H1 (cell line): ENCODE data around the gene EXT2. TPM values are rescaled to one million over a fixed set of nuclear protein-coding genes. Genes with fewer than 3 reads are reported as not detected.

Experiments
- CTCF ChIA-PET: fragments of 300-600 bp; sonication (Branson Sonifier 250); formaldehyde crosslinking; loops from one replicate; lab custom pipeline; 2021; ENCODE audit not compliant: partially characterized antibody; lab: Charles Lee
- POLR2A ChIA-PET: fragments of 300-600 bp; sonication (Branson Sonifier 250); formaldehyde crosslinking; loops from one replicate; lab custom pipeline; 2021; ENCODE audit warnings: inconsistent platforms; ENCODE audit not compliant: partially characterized antibody; lab: Charles Lee
- DNase-seq, 2 experiments: peaks; one replicate each; pipeline versions ENCODE4 v3.0.0 to v3.0.0-alpha.2; 2010 to 2022; ENCODE audit warnings: low spot score in 2 of 2, low read depth in 1 of 2, mixed read lengths in 1 of 2
- FAIRE-seq: peaks from 2 replicates; lab custom pipeline; 2011; peaks lifted over from hg19 to GRCh38; lab: Jason Lieb, UNC
- H2AFZ ChIP-seq: 2 replicates; pipeline ENCODE4 v1.8.1; 2012; ENCODE audit warnings: low read length, inconsistent platforms
- H2AK5ac ChIP-seq: 2 replicates; pipeline ENCODE4 v1.6.1; 2013; ENCODE audit warnings: low read depth, low read length
- H2BK120ac ChIP-seq: replicated peaks from 2 replicates; pipeline ENCODE3; 2013; ENCODE audit warnings: low read depth, low read length, inconsistent platforms
- H2BK12ac ChIP-seq: 2 replicates; pipeline ENCODE4 v1.6.1; 2013; ENCODE audit warnings: low read depth, low read length
- H2BK15ac ChIP-seq: 2 replicates; pipeline ENCODE4 v1.6.1; 2013; ENCODE audit warnings: low read length
- H2BK20ac ChIP-seq: 2 replicates; pipeline ENCODE4 v1.6.1; 2013; ENCODE audit warnings: low read length
- H2BK5ac ChIP-seq: 2 replicates; pipeline ENCODE4 v1.6.1; 2013; ENCODE audit warnings: low read depth, low read length
- H3K14ac ChIP-seq: 2 replicates; pipeline ENCODE4 v1.6.1; 2013; ENCODE audit warnings: inconsistent platforms; ENCODE audit not compliant: insufficient read length
- H3K18ac ChIP-seq: 2 replicates; pipeline ENCODE4 v1.6.1; 2013; ENCODE audit warnings: low read length; ENCODE audit errors: extremely low read depth
- H3K23ac ChIP-seq: 2 replicates; pipeline ENCODE4 v1.6.1; 2013; ENCODE audit warnings: inconsistent platforms; ENCODE audit not compliant: insufficient read length
- H3K23me2 ChIP-seq: 2 replicates; pipeline ENCODE4 v1.6.1; 2013; ENCODE audit warnings: low read depth, low read length
- H3K27ac ChIP-seq: 2 replicates; pipeline ENCODE4 v1.6.1; 2011; ENCODE audit warnings: low read depth, low read length, inconsistent platforms
- H3K27me3 ChIP-seq, 4 experiments: replicated peaks in 1 of 4; 1 replicate in 1 of 4; 2 replicates in 3 of 4; pipeline versions ENCODE4 v1.6.1 to v1.8.1; 2011 to 2013; ENCODE audit warnings: low read length in 3 of 4, mild to moderate bottlenecking in 3 of 4, inconsistent platforms in 2 of 4, mixed read lengths in 2 of 4, moderate library complexity in 1 of 4; ENCODE audit not compliant: control insufficient read depth in 3 of 4, insufficient read depth in 3 of 4; ENCODE audit errors: extremely low read depth in 1 of 4
- H3K36me3 ChIP-seq, 4 experiments: 2 replicates each; pipeline versions ENCODE4 v1.6.1 to v1.8.1; 2011 to 2013; ENCODE audit warnings: mild to moderate bottlenecking in 4 of 4, low read length in 3 of 4, moderate library complexity in 2 of 4, control low read depth in 1 of 4, inconsistent platforms in 1 of 4; ENCODE audit not compliant: insufficient read depth in 4 of 4, control insufficient read depth in 2 of 4
- H3K4ac ChIP-seq: replicated peaks from 2 replicates; pipeline ENCODE3; 2013; ENCODE audit warnings: low read length, low read depth, mixed read lengths, inconsistent platforms; ENCODE audit not compliant: insufficient read length
- H3K4me1 ChIP-seq, 4 experiments: replicated peaks in 1 of 4; 1 replicate in 1 of 4; 2 replicates in 3 of 4; pipeline versions ENCODE4 v1.6.1 to v1.8.1; 2011 to 2013; ENCODE audit warnings: low read length in 3 of 4, inconsistent platforms in 2 of 4, mixed read lengths in 1 of 4; ENCODE audit not compliant: insufficient read depth in 4 of 4, control insufficient read depth in 3 of 4
- H3K4me2 ChIP-seq, 2 experiments: 2 replicates each; pipeline versions ENCODE4 v1.6.1 to v1.8.1; 2011 to 2013; ENCODE audit warnings: low read depth in 2 of 2, low read length in 2 of 2, control low read depth in 1 of 2, inconsistent platforms in 1 of 2, mild to moderate bottlenecking in 1 of 2; ENCODE audit not compliant: insufficient read depth in 1 of 2
- H3K4me3 ChIP-seq, 4 experiments: fragments of 200-600, 300-600 bp in 1 of 4; sonication (generic), shearing (Covaris generic), sonication (Bioruptor Twin) in 1 of 4; 2 replicates each; pipeline versions ENCODE4 v1.5.1 to v1.8.1; 2011 to 2016; ENCODE audit warnings: low read length in 4 of 4, low read depth in 3 of 4, control low read depth in 2 of 4, inconsistent platforms in 2 of 4, mild to moderate bottlenecking in 2 of 4, mixed read lengths in 1 of 4, moderate library complexity in 1 of 4; ENCODE audit not compliant: insufficient read depth in 2 of 4; ENCODE audit errors: extremely low read depth in 1 of 4
- H3K56ac ChIP-seq: replicated peaks from 2 replicates; pipeline ENCODE3; 2013; ENCODE audit warnings: low read depth, mild to moderate bottlenecking, mixed read lengths, low read length, inconsistent platforms; ENCODE audit not compliant: insufficient read length
- H3K79me1 ChIP-seq: 2 replicates; pipeline ENCODE4 v1.6.1; 2013; ENCODE audit warnings: low read depth, low read length, control low read depth
- H3K79me2 ChIP-seq, 2 experiments: 2 replicates each; pipeline versions ENCODE4 v1.6.1 to v1.8.1; 2012 to 2013; ENCODE audit warnings: low read length in 2 of 2, mild to moderate bottlenecking in 2 of 2, inconsistent platforms in 1 of 2; ENCODE audit not compliant: insufficient read depth in 2 of 2, control insufficient read depth in 1 of 2
- H3K9ac ChIP-seq, 4 experiments: replicated peaks in 1 of 4; 1 replicate in 1 of 4; 2 replicates in 3 of 4; pipeline versions ENCODE4 v1.6.1 to v1.8.1; 2011 to 2013; ENCODE audit warnings: low read depth in 3 of 4, low read length in 3 of 4, control low read depth in 2 of 4, mild to moderate bottlenecking in 2 of 4, moderate library complexity in 2 of 4, inconsistent platforms in 1 of 4; ENCODE audit errors: extremely low read depth in 1 of 4
- H3K9me3 ChIP-seq, 2 experiments: 2 replicates each; pipeline versions ENCODE4 v1.6.1 to v1.8.1; 2012 to 2013; ENCODE audit warnings: mild to moderate bottlenecking in 2 of 2, moderate library complexity in 2 of 2, control low read depth in 1 of 2, inconsistent platforms in 1 of 2, low read depth in 1 of 2, low read length in 1 of 2, mixed read lengths in 1 of 2; ENCODE audit not compliant: insufficient read depth in 2 of 2
- H4K20me1 ChIP-seq, 2 experiments: replicated peaks in 1 of 2; 2 replicates each; pipeline versions ENCODE3 to v1.8.1; 2011 to 2013; ENCODE audit warnings: inconsistent platforms in 2 of 2, low read length in 2 of 2, mild to moderate bottlenecking in 1 of 2; ENCODE audit not compliant: insufficient read depth in 2 of 2, control insufficient read depth in 1 of 2
- H4K5ac ChIP-seq: 2 replicates; pipeline ENCODE4 v1.6.1; 2013; ENCODE audit warnings: low read length, low read depth, mixed read lengths, inconsistent platforms; ENCODE audit not compliant: insufficient read length
- H4K8ac ChIP-seq: 2 replicates; pipeline ENCODE4 v1.8.0; 2013; ENCODE audit warnings: mild to moderate bottlenecking, moderate library complexity, low read length, inconsistent platforms; ENCODE audit not compliant: insufficient read depth; ENCODE audit errors: extremely low read depth
- H4K91ac ChIP-seq: replicated peaks from 2 replicates; pipeline ENCODE3; 2013; ENCODE audit warnings: low read length, mixed read lengths, inconsistent platforms; ENCODE audit not compliant: insufficient read length
- CBX8 ChIP-seq: fragments of 300-800, 300-1000 bp; sonication (generic); IDR thresholded peaks from 2 replicates; pipeline ENCODE4 v1.7.1; 2016; ENCODE audit warnings: low read depth, low read length, borderline replicate concordance
- EZH2 ChIP-seq: fragments of 200-600 bp; sonication (generic); IDR thresholded peaks from 2 replicates; pipeline ENCODE4 v1.7.1; 2012; ENCODE audit warnings: low read depth, mild to moderate bottlenecking, moderate library complexity, low read length, inconsistent platforms; ENCODE audit not compliant: severe bottlenecking
- GABPA ChIP-seq: IDR thresholded peaks from 2 replicates; pipeline ENCODE4 v1.6.1; 2011; ENCODE audit warnings: mild to moderate bottlenecking, low read length, moderate library complexity, borderline replicate concordance; ENCODE audit not compliant: insufficient read depth
- GTF2F1 ChIP-seq: IDR thresholded peaks from 2 replicates; pipeline ENCODE4 v1.6.1; 2012; ENCODE audit warnings: low read depth, low read length, improper control_type of control experiment, borderline replicate concordance
- KDM5A ChIP-seq: fragments of 200-600 bp; IDR thresholded peaks from 2 replicates; pipeline ENCODE4 v1.7.1; 2012; ENCODE audit warnings: mild to moderate bottlenecking, low read length, inconsistent platforms, mixed read lengths
- POLR2A ChIP-seq, 2 experiments: IDR thresholded peaks; 1 replicate in 1 of 2; 2 replicates in 1 of 2; pipeline ENCODE4 v1.6.1; 2011; ENCODE audit warnings: low read depth in 2 of 2, low read length in 2 of 2, mild to moderate bottlenecking in 2 of 2; ENCODE audit errors: control extremely low read depth in 1 of 2
- RBBP5 ChIP-seq: IDR thresholded peaks from 2 replicates; pipeline ENCODE4 v1.7.1; 2012; ENCODE audit warnings: low read depth, mild to moderate bottlenecking, inconsistent platforms, low read length, moderate library complexity, borderline replicate concordance
- RXRA ChIP-seq: IDR thresholded peaks from 2 replicates; pipeline ENCODE4 v1.6.1; 2011; ENCODE audit warnings: low read depth, mild to moderate bottlenecking, low read length, moderate library complexity; ENCODE audit not compliant: insufficient read depth
- SUZ12 ChIP-seq: fragments of 200-600 bp; sonication (generic); IDR thresholded peaks from 2 replicates; pipeline ENCODE4 v1.6.1; 2012; ENCODE audit warnings: mild to moderate bottlenecking, inconsistent platforms, low read length, moderate library complexity, mixed read lengths
- ZNF274 ChIP-seq: IDR thresholded peaks from 2 replicates; pipeline ENCODE4 v1.7.0; 2012; ENCODE audit warnings: low read length, borderline replicate concordance; ENCODE audit errors: extremely low read depth
- whole genome bisulfite sequencing, 2 experiments: shearing (Covaris generic) in 1 of 2; methylation state at CpG; one replicate each; pipeline versions ENCODE4 v1.1.6 to v1.1.7; 2013 to 2015; ENCODE audit warnings: low lambda C conversion rate in 2 of 2, mixed read lengths in 2 of 2, inconsistent platforms in 1 of 2, low coverage in 1 of 2, missing lambda C conversion rate in 1 of 2; ENCODE audit not compliant: insufficient replicate concordance in 2 of 2, insufficient coverage in 1 of 2, insufficient read length in 1 of 2; ENCODE audit errors: extremely low coverage in 1 of 2, missing lambda C conversion rate in 1 of 2; 5-methylcytosine and 5-hydroxymethylcytosine counted together
- polyA plus RNA-seq, 7 experiments: library from polyadenylated mRNA; depleted of rRNA in 3 of 7; stranded (reverse) in 5 of 7; unstranded in 2 of 7; fragments of >200 nt in 5 of 7; fragments of 200-250 nt in 2 of 7; gene quantifications; 1 replicate in 5 of 7; 2 replicates in 1 of 7; 4 replicates in 1 of 7; pipeline versions ENCODE4 v1.2.1 to v1.2.3, GENCODE V29; 2011 to 2013; ENCODE audit warnings: missing spikeins in 2 of 7, mixed read lengths in 2 of 7
- total RNA-seq: library from RNA; stranded (reverse); fragmentation: NEBNext Ultra II Directional; extraction: Animal tissue kit (Norgen Biotek cat#: 25700); gene quantifications from 2 replicates; pipeline ENCODE4 v1.2.1, GENCODE V29; 2021
- TF ChIP-seq, protein P1 (sequence below): IDR thresholded peaks from 2 replicates; pipeline ENCODE4 v1.6.1; 2012; ENCODE audit warnings: inconsistent platforms
- TF ChIP-seq, protein P2 (sequence below): IDR thresholded peaks from 2 replicates; pipeline ENCODE4 v1.6.1; 2012; ENCODE audit warnings: low read length, inconsistent platforms

EXT2 gene
- total and polyA plus RNA-seq, 2 of the 8 experiments (the other 6 are each of a cell fraction or from before 2014, with no cell fraction given) = 29.8 to 42.8 TPM

DNA sequence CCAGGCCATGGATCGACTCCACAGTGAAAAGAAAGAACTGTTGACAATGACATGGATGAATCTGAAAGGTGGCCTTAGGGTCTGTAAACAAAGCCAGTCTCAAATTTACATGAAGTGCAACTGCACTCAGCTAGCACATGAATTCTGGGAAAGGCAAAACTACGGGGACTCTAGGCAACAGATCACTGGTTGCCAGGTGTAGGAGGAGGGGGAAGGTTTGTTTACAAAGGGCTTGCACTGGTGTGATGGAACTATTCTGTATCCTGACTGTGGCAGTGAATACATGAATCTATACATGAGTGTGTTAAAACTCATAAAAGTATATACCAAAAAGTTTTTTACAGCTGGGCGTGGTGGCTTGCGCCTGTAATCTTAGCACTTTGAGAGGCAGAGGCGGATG, 187.1 kb downstream of the EXT2 start:
- no peak for DNase-seq
- no peak overlapping the region for H3K27ac ChIP-seq
- peaks cover 0 to 2% (median 0%) of the 10 kb centered on the region in 4 experiments; a peak in 1 of 7 replicates for H3K4me1 ChIP-seq
- H2BK120ac ChIP-seq = no peak overlapping the region
- H3K4ac ChIP-seq = no peak overlapping the region
- no peak overlapping the region for H2BK15ac ChIP-seq
- ChIA-PET CTCF (interaction anchor here (1.6 kb wide), 1 partner anchor 144 kb away, joined by 3 read pairs; no protein-coding TSS in a partner anchor), POLR2A (no interaction called here)
- no peak overlapping the region for H3K23ac ChIP-seq
- H4K8ac ChIP-seq = no peak overlapping the region
- no peak overlapping the region for H2BK12ac ChIP-seq
- no peak overlapping the region for H3K14ac ChIP-seq
- no peak overlapping the region for H3K18ac ChIP-seq
- H3K56ac ChIP-seq = no peak overlapping the region
- no peak overlapping the region for H2BK5ac ChIP-seq
- H3K36me3 ChIP-seq = no peaks in the 10 kb centered on the region
- FAIRE-seq = no peak
- no peak overlapping the region for H3K4me2 ChIP-seq
- no peaks in the 10 kb centered on the region for H3K79me2 ChIP-seq
- H3K27me3 ChIP-seq = no peaks in the 10 kb centered on the region
- H3K9ac ChIP-seq = no peak overlapping the region
- no peaks in the 10 kb centered on the region for H3K79me1 ChIP-seq
- no peaks in the 10 kb centered on the region for H3K23me2 ChIP-seq
- WGBS, 2 experiments = 87% methylated on average over 5 of the region's 5 CpGs; no CpG with 5 or more reads in 1 of the 2 experiments
- no peak overlapping the region for H3K4me3 ChIP-seq
- no peak overlapping the region for H4K5ac ChIP-seq
- no peak overlapping the region for H4K91ac ChIP-seq
- no peaks in the 10 kb centered on the region; a peak in 1 of 4 replicates for H3K9me3 ChIP-seq
- no peaks in the 10 kb centered on the region for H4K20me1 ChIP-seq
- H2BK20ac ChIP-seq = no peak overlapping the region
- no peak overlapping the region for H2AK5ac ChIP-seq
- H2AFZ ChIP-seq = no peak overlapping the region
- TF ChIP-seq SUZ12 = no peak
- TF ChIP-seq, protein P1, sequence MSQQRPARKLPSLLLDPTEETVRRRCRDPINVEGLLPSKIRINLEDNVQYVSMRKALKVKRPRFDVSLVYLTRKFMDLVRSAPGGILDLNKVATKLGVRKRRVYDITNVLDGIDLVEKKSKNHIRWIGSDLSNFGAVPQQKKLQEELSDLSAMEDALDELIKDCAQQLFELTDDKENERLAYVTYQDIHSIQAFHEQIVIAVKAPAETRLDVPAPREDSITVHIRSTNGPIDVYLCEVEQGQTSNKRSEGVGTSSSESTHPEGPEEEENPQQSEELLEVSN = no peak
- no peak for TF ChIP-seq GABPA
- no peak for TF ChIP-seq POLR2A (IDR thresholded peaks at IDR 0.05; ENCODE audit: control extremely low read depth in 1 of 2, low read depth in 2 of 2, low read length in 2 of 2)
- TF ChIP-seq RBBP5 = no peak
- no peak for TF ChIP-seq ZNF274
- TF ChIP-seq RXRA = no peak
- TF ChIP-seq, protein P2, sequence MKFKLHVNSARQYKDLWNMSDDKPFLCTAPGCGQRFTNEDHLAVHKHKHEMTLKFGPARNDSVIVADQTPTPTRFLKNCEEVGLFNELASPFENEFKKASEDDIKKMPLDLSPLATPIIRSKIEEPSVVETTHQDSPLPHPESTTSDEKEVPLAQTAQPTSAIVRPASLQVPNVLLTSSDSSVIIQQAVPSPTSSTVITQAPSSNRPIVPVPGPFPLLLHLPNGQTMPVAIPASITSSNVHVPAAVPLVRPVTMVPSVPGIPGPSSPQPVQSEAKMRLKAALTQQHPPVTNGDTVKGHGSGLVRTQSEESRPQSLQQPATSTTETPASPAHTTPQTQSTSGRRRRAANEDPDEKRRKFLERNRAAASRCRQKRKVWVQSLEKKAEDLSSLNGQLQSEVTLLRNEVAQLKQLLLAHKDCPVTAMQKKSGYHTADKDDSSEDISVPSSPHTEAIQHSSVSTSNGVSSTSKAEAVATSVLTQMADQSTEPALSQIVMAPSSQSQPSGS = no peak
- TF ChIP-seq CBX8 = no peak
- no peak for TF ChIP-seq EZH2
- no peak for TF ChIP-seq GTF2F1
- no peak for TF ChIP-seq KDM5A
